Fibroblast of lung (primary cell): Measurements from ENCODE around the gene USH1G. TPM values are rescaled to one million over a fixed set of nuclear protein-coding genes. Genes with fewer than 3 reads are reported as not detected.
"Not testable (repeated sequence)": the region's sequence is repeated elsewhere in the genome, so short reads cannot be mapped to it uniquely, and the experiment has no call there.

Source experiments
- DNase-seq, 2 donors: peaks; one replicate each; pipeline versions ENCODE4 v3.0.0 to v3.0.0-alpha.2; 2010; ENCODE audit warnings: low read depth in 2 of 2
- H2AFZ ChIP-seq: 2 replicates; pipeline ENCODE4 v1.5.1; 2012; ENCODE audit warnings: low read length, control low read depth, inconsistent platforms
- H3K27ac ChIP-seq: 2 replicates; pipeline ENCODE4 v1.5.1; 2011; ENCODE audit warnings: low read length, control low read depth; ENCODE audit not compliant: insufficient read depth
- H3K27me3 ChIP-seq: 2 replicates; pipeline ENCODE4 v1.5.1; 2011; ENCODE audit warnings: mild to moderate bottlenecking, low read length; ENCODE audit not compliant: control insufficient read depth, insufficient read depth
- H3K36me3 ChIP-seq: 2 replicates; pipeline ENCODE4 v1.5.1; 2011; ENCODE audit warnings: low read length; ENCODE audit not compliant: control insufficient read depth, insufficient read depth
- H3K4me1 ChIP-seq: 2 replicates; pipeline ENCODE4 v1.5.1; 2011; ENCODE audit warnings: low read length; ENCODE audit not compliant: control insufficient read depth, insufficient read depth; ENCODE audit errors: extremely low read depth
- H3K4me2 ChIP-seq: 2 replicates; pipeline ENCODE4 v1.5.1; 2011; ENCODE audit warnings: low read length, control low read depth; ENCODE audit not compliant: insufficient read depth; ENCODE audit errors: extremely low read depth
- H3K4me3 ChIP-seq, 4 experiments: fragments of 200-600 bp in 1 of 4; sonication (generic) in 1 of 4; replicated peaks in 1 of 4; 2 replicates each; pipeline ENCODE4 v1.5.1; 2011 to 2016; ENCODE audit warnings: low read length in 4 of 4, low read depth in 3 of 4, mild to moderate bottlenecking in 3 of 4, control low read depth in 2 of 4, inconsistent platforms in 1 of 4, mixed read lengths in 1 of 4; ENCODE audit not compliant: insufficient read depth in 1 of 4; ENCODE audit errors: control extremely low read depth in 1 of 4
- H3K79me2 ChIP-seq: 2 replicates; pipeline ENCODE4 v1.5.1; 2012; ENCODE audit warnings: mild to moderate bottlenecking, low read length, inconsistent platforms; ENCODE audit not compliant: control insufficient read depth, insufficient read depth
- H3K9ac ChIP-seq: 2 replicates; pipeline ENCODE4 v1.5.1; 2011; ENCODE audit warnings: mild to moderate bottlenecking, low read length, control low read depth; ENCODE audit not compliant: insufficient read depth
- H3K9me3 ChIP-seq: 2 replicates; pipeline ENCODE4 v1.5.1; 2012; ENCODE audit warnings: low read depth, low read length; ENCODE audit not compliant: control insufficient read depth, insufficient read depth
- H4K20me1 ChIP-seq: 2 replicates; pipeline ENCODE4 v1.5.1; 2011; ENCODE audit warnings: low read length; ENCODE audit not compliant: control insufficient read depth, insufficient read depth; ENCODE audit errors: extremely low read depth
- EZH2 ChIP-seq: IDR thresholded peaks from 2 replicates; pipeline ENCODE4 v1.5.1; 2012; ENCODE audit warnings: low read length, control low read depth, mild to moderate bottlenecking; ENCODE audit errors: missing control alignments
- polyA plus RNA-seq, 2 donors: library from polyadenylated mRNA; depleted of rRNA in 1 of 2; stranded (reverse) in 1 of 2; unstranded in 1 of 2; fragments of >200 nt; gene quantifications; 2 replicates each; pipeline ENCODE4 v1.2.1, GENCODE V29; 2011 to 2012; ENCODE audit warnings: missing spikeins in 1 of 2
- total RNA-seq: library from RNA; depleted of rRNA; stranded (reverse); fragments of >200 nt; gene quantifications from 2 replicates; pipeline ENCODE4 v1.2.1, GENCODE V29; 2014
- TF ChIP-seq, protein P1 (sequence below), 2 donors: IDR thresholded peaks in 1 of 2; conservative IDR thresholded peaks in 1 of 2; 1 replicate in 1 of 2; 2 replicates in 1 of 2; pipeline ENCODE4 v1.5.1; 2011 to 2012; ENCODE audit warnings: low read length in 2 of 2, control low read depth in 1 of 2, inconsistent platforms in 1 of 2, low read depth in 1 of 2, mild to moderate bottlenecking in 1 of 2

USH1G gene
- total and polyA plus RNA-seq, 2 donors (not counting 1 experiment from before 2014, with no cell fraction given) = not detected

GRCh38 chr17:74907012-74907411 lies 16.0 kb downstream of the USH1G start:
- H3K9me3 ChIP-seq = no peaks in the 10 kb centered on the region
- H3K79me2 ChIP-seq = no peaks in the 10 kb centered on the region
- H3K27me3 ChIP-seq = peaks cover 4% of the 10 kb centered on the region
- no peak overlapping the region for H3K9ac ChIP-seq
- no peak overlapping the region for H3K4me2 ChIP-seq
- H3K4me1 ChIP-seq = no peaks in the 10 kb centered on the region
- H3K36me3 ChIP-seq = no peaks in the 10 kb centered on the region
- TF ChIP-seq, protein P1, sequence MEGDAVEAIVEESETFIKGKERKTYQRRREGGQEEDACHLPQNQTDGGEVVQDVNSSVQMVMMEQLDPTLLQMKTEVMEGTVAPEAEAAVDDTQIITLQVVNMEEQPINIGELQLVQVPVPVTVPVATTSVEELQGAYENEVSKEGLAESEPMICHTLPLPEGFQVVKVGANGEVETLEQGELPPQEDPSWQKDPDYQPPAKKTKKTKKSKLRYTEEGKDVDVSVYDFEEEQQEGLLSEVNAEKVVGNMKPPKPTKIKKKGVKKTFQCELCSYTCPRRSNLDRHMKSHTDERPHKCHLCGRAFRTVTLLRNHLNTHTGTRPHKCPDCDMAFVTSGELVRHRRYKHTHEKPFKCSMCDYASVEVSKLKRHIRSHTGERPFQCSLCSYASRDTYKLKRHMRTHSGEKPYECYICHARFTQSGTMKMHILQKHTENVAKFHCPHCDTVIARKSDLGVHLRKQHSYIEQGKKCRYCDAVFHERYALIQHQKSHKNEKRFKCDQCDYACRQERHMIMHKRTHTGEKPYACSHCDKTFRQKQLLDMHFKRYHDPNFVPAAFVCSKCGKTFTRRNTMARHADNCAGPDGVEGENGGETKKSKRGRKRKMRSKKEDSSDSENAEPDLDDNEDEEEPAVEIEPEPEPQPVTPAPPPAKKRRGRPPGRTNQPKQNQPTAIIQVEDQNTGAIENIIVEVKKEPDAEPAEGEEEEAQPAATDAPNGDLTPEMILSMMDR (conservative IDR thresholded peaks at IDR 0.05 in 1 of 2, IDR thresholded peaks at IDR 0.05 in 1 of 2; ENCODE audit: low read depth in 1 of 2, low read length in 2 of 2) = no peak
- no peak for TF ChIP-seq EZH2
- no peaks in the 10 kb centered on the region for H4K20me1 ChIP-seq
- no peak for DNase-seq
- no peak overlapping the region for H3K27ac ChIP-seq
- no peak overlapping the region for H3K4me3 ChIP-seq
- H2AFZ ChIP-seq = no peak overlapping the region

DNA sequence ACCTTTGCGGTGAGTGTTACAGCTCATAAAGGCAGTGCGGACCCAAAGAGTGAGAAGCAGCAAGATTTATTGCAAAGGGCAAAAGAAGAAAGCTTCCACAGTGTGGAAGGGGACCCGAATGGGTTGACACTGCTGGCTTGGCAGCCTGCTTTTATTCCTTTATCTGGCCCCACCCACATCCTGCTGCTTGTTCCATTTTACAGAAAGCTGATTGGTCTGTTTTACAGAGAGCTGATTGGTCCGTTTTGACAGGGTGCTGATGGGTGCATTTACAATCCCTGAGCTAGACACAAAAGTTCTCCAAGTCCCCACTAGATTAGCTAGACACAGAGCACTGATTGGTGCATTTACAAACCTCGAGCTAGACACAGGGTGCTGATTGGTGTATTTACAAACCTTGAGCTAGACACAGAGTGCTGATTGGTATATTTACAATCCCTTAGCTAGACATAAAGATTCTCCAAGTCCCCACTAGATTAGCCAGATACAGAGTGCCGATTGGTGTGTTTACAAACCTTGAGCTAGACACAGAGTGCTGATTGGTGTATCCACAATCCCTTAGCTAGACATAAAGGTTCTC lies 16.8 kb downstream of the USH1G start:
- not testable (repeated sequence) for H4K20me1 ChIP-seq, H2AFZ ChIP-seq, H3K79me2 ChIP-seq, H3K9ac ChIP-seq, H3K36me3 ChIP-seq, H3K27me3 ChIP-seq, H3K4me3 ChIP-seq, H3K4me2 ChIP-seq, H3K9me3 ChIP-seq, H3K27ac ChIP-seq, H3K4me1 ChIP-seq, DNase-seq

DNA sequence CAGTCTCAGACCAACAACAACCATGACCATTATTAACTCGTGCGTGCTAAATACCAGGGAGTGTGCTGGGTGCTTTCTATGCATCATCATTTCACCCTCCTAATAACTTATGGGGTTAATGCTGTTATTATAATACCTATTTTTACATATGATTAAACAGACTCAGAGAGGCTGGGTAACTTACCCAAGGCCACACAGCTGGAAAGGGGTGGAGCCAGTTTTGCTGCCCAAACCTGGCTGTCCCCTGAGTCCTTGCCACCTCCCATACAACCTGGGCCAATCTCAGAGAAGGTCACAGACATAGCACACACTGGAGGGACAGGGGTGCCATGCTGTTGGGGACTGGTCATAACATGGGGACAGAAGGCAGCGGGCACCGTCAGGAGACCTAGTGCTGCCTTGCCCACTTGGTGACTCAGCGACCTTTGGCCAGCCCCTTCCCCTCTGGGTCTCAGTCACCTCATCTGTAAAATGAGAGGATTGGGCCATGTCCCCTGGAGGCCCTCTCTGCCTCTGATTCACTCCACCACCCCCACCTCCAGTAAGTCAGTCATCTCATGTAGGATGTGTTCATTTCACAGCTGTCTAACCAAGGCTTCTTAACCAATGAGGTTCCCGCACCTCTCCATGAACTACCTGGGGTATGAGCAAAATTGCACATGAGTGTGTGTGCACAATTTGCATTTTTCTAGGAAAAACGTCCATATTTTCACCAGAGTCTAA lies 18.2 kb downstream of the USH1G start:
- Histone ChIP-seq H3K36me3 (no peaks in the 10 kb centered on the region), H3K27ac (no peak overlapping the region), H3K79me2 (no peaks in the 10 kb centered on the region), H3K4me3 (no peak overlapping the region), H3K27me3 (peaks cover 2% of the 10 kb centered on the region), H3K9ac (no peak overlapping the region), H2AFZ (no peak overlapping the region), H3K4me2 (no peak overlapping the region), H3K4me1 (no peaks in the 10 kb centered on the region), H4K20me1 (no peaks in the 10 kb centered on the region), H3K9me3 (no peaks in the 10 kb centered on the region)
- DNase-seq = no peak
- TF ChIP-seq, protein P1 (conservative IDR thresholded peaks at IDR 0.05 in 1 of 2, IDR thresholded peaks at IDR 0.05 in 1 of 2; ENCODE audit: low read depth in 1 of 2, low read length in 2 of 2) = no peak
- TF ChIP-seq EZH2 = no peak
